SHP77 (cell line): Measurements from ENCODE around the gene RASAL3.
"Not testable (repeated sequence)": the region's sequence is repeated elsewhere in the genome, so short reads cannot be mapped to it uniquely, and the experiment has no call there.

ENCODE experiments used
- DNase-seq, 2 experiments: peaks; one replicate each; lab custom pipeline; 2025; lab: John Stamatoyannopoulos, UW

The RASAL3 gene

DNA sequence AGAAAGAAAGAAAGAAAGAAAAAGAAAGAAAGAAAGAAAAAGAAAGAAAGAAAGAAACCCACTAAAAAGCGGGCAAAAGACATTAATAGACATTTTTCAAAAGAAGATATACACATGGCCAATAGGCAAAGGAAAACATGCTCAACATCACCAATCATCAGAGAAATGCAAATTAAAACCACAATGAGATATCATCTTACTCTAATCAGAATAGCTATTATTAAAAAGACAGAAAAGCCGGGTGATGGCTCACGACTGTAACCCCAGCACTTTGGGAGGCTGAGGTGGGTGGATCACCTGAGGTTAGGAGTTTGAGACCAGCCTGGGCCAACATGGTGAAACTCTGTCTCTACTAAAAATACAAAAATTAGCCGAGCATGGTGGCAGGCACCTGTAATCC is 9.5 kb upstream of the RASAL3 start:
- not testable (repeated sequence) for DNase-seq

DNA sequence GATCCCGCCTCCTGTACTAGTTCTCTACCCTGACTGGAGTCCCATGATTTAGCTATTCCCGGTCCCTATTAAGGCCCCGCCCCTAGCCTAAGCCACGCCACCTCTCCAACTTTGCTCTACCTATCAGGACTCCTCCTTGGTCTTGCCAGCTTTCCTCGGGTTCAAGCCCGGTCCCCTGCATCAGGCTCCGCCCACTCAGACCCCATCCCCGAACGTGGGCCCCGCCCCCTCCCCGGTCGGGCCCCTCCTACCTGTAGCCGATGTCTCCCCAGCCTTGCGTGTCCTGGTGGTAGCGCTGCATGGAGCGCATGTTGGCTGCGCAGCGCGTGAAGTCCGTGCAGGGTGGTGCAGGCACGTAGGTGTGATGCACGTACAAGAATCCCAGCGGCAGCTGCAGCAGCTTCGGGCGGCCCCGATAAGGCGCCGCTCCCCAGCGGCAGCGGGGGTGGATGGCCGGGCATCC is 7.3 kb upstream of the RASAL3 start:
- no peak for DNase-seq

DNA sequence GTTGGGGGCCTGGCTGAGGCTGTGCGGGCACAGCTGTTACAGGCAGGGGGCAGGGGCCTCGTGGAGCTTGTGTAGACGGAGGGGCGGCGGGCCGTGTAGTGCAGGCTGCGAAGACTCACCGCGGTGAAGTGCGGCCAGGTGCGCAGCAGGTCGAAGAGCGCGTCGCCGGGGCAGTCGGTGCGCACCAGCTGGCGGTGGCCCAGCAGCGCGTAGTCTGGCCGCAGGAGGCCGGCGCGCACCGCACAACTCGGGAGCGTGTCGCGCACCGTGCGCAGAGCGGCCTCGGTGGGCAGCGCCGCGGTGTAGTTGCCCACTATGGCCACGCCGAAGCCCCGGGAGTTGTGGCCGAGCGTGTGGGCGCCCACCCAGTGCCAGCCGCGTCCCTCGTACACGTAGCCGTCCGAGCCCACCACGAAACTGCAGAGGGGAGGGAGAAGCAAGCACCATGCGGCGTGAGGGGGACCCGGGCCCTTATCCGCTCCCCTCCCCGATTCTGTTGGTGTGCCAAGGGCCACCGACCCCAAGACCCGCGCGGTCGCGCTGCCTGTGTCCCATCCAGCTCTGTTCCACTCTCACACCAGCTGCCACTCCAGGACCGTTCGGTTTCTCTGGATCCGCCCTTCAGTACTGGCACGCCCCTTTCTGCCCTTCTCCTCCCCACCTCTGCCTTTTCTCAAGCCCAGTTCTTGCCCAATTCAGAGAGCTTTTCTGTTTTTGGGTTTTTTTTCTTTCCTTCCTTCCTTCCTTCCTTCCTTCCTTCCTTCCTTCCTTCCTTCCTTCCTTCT is 5.4 kb upstream of the RASAL3 start:
- DNase-seq = no peak

DNA sequence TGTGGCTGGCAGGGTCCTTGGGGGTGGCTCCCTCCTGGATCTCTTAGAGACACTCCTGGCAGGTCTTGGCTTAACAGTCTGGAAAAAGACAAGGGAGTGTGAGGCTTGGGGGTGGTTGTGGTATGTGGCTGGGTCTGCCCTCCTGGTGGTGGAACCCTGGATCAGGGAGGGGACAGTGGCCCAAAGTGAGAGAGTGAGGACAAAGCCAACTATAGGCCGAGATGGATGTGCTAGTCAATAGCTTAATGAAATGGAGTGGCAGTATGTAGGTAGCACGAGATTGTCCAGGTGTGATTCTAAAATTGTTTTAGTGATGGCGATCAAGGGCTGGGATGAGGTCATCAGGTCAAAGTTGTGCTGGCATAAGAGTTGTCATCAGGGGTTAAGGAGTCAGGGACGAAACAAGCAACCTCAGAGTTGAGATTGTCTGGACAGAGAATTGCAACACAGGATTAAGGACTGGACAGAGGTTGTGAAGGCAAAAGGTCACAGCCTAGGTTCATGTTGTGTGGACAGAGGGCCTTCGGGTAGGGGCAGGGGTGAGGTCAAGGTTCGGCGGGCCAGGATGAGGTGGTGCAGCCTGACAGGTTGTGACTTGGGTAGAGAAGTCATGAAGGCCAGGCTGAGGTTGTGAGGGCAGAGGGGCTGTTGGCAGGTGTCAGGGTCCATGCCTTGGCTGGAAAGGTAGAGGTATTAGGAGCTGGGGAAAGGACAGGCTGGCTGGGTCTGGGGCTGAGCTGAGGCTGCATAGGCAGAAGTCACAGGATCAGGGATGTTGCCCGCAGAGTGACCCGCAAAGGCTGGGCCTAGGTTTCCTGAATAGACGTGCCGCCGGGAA is 4.5 kb upstream of the RASAL3 start:
- no peak for DNase-seq

DNA sequence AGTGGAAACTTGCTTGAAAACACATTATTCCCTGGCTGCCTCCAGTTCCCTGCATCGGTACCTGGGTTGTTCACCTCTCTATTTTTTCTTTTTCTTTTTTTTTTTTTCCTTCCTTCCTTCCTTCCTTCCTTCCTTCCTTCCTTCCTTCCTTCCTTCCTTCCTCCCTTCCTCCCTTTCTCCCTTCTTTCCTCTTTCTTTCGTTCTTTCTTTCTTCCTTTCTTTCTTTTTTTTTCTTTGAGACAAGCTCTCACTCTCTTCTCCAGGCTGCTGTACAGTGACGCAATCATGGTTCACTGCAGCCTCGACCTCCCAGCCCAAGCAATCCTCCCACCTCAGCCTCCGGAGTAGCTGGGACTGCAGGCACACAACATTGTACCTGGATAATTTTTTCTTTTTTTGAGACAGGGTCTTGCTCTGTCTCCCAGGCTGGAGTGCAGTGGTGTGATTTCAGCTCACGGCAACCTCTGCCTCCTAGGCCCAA is 3.4 kb upstream of the RASAL3 start:
- no peak for DNase-seq

DNA sequence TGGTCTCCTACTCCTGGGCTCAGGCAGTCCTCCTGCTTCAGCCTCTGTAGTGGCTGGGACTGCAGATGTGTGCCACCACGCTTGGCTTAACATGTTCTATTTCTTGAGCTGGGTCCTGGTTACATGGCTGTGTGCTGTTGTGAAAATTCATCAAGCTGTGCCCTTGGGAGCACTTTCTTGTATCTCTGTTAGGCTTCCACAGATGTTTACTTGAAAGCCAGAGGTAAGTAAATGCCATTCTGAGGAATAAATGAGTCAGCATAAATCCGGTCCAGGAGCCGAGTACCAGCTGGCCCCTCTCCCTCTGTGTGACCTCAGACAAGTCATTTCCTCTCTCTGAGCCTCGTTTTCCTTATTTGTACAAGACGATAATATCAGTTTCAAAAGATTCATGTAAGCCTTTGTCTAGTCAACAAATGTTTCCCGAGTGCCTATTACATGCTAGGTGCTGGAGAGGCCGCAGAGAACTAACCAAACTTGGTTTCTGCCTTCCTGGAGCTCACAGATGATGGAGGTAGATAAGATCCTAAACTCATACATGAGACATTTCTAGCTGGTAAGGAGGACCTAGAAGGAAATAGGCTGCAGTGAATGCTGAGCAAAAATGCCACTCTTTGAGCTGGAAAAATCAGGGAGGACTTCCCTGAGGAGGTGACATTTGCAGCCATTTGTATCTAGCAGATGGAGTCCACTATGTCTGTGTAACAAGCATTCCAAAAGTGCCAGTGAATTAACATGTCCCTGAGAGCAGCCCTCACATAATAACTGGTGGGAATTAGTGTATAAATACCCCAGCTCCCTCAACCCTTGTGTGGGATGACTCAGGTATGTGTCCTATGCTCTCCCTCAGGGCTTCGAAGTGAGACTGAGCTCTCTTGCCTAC is 2.7 kb upstream of the RASAL3 start:
- peak in 1 of 2 experiments; percentile 10 for DNase-seq

DNA sequence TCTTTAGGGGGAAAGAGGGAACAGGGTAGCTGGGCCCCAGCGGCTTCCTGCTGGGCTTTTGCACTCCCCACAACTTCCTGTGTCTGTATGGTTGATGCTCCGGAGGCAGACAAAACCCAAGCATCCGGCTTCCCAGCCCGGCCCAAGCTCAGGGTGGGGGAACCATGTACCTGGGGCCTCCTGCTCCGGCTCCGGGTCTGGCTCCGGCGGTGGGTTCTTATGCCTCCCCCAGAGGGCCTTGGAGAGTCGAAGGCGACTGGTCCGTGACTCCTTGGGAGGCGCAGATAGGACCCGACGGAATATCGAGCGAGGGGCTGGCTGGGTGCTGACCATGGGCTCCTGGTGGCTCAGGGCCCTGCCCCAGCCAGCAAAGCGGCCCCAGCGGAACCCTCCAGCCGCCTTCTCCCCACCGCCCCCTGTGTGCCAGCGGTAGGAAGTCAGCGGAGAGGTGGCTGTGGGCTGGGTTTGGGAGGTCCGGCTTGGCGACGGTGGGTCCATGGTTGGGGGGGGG is 428 bp downstream of the RASAL3 start:
- DNase-seq = no peak

DNA sequence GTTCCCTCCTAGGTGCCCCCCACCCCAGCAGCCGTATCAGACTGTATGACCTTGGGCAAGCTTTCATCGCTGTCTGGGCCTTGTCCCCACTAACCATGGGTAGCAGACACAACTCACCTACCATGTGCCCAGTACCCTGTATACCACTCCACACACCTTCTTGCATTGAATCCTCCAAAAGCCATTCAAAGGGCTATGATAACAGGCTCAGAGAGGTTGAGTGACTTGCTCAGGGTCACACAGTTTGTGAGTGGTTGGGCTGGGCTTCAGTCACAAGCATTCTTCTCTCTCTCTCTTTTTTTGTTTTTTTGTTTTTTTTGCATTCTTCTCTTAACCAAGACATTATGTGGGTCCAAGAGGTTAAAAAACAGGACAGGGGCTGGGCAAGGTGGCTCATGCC is 2.6 kb downstream of the RASAL3 start:
- no peak for DNase-seq

DNA sequence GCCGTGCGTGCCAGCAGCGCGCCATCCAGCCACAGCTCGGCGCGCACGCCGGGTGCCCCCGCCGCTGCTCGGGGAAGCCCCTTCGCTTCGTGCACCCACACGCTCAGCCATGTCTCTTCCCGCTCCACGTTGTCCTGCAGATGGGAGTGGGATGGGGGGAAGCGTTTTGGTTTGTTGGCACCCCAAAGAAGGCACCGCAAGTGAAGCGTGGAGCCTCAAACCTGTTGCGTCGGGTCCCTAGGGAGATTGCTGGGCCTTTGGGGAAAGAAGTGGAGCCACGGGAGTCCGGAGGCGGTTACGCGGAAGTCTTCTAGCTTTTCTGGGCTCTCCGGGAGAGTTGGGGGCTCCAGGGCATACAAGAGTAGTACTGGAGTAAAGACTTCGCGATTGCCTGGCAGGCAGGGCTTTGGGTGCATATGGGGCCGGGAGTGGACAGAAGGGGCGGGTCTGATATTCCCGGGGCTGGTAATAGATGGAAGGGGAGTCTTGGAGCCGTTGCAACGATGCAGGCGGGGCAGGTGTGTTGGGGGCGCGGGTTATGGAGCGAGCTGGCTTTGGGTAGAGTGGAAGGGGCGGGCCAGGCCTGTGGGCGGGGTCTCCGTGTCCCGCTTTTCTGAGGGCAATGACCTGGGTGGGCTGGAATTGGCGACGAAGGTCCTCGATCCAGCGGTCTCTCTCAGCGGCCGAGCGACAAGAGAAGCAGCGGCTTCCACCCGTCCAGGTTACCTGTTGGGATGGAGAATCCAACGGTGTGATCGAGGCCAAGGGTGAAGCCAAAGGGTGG is 6.5 kb downstream of the RASAL3 start:
- no peak for DNase-seq

DNA sequence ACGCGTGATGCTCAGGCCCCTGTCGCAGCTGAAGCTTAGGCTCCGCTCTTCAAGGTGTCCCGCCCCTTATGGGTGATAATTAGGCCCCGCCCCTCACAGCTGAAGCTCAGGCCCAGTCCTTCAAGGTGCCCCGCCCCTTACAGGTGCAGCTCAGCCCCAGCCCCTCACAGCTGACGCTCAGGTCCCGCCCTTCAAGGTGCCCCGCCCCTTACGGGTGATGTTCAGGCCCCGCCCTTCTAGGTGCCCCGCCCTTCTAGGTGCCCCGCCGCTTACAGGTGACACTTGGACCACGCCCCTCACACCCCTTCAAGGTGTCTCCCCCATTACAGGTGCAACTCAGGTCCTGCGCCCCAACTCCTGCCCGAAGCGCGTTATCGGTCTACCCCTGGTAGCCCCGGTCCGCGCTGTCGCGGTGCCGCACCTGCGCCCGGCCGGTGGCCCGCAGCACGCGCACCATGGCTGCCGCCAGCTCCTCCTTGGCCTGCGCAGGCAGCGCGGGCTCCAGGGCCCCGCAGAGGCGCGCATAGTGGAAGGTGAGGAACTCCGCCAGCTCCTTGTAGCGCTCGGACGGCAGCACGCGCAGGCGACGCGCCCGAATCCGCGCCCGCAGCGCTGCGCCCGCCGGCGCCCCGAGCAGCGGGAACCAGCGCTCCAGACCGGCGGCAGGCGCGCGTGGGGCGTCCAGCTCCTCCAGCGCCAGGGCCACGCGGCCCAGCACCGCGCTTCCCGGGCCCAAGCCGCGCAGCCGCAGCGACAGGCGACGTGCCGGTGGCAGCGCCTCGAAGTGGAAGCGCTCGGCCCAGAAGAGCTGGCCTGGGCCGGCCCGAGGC is 7.3 kb downstream of the RASAL3 start:
- no peak for DNase-seq

DNA sequence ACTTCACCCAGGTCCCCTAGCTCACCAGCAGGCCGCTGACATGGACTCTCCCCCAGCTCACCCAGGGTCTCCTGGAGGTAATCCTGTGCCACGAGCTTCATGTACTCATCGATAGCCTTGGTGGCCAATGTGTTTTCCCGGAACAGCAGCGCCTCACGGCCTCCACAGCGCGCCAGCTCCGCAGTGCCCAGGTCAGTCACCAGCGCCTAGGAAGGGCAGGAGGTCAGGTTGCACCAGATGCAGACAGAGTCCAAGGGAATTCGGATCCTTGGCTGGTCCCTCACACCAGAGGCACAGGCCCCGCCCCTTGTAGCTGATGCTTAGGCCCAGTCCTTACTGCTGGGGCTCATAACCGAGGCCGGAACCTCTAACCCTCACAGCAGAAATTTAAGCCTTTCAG is 7.9 kb downstream of the RASAL3 start:
- DNase-seq = no peak

DNA sequence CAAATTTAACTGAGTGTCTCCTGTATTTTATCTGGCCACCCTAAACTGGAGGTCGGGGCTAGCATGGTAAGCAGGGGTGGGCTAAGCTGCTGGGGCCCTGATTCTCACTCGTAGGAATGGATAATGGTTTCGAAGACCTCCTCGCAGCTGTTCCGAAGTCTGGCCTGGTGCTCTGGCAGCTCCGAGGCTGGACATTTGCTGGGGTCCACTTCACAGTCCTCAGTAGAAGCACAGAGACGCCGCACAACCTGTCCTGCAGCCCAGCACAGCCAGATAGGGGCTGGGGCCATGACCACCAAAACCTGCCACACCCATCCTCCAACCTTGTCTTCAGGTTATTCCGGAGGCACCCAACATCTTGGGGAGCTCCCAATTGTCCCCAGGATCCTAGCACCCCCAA is 8.3 kb downstream of the RASAL3 start:
- DNase-seq = no peak

DNA sequence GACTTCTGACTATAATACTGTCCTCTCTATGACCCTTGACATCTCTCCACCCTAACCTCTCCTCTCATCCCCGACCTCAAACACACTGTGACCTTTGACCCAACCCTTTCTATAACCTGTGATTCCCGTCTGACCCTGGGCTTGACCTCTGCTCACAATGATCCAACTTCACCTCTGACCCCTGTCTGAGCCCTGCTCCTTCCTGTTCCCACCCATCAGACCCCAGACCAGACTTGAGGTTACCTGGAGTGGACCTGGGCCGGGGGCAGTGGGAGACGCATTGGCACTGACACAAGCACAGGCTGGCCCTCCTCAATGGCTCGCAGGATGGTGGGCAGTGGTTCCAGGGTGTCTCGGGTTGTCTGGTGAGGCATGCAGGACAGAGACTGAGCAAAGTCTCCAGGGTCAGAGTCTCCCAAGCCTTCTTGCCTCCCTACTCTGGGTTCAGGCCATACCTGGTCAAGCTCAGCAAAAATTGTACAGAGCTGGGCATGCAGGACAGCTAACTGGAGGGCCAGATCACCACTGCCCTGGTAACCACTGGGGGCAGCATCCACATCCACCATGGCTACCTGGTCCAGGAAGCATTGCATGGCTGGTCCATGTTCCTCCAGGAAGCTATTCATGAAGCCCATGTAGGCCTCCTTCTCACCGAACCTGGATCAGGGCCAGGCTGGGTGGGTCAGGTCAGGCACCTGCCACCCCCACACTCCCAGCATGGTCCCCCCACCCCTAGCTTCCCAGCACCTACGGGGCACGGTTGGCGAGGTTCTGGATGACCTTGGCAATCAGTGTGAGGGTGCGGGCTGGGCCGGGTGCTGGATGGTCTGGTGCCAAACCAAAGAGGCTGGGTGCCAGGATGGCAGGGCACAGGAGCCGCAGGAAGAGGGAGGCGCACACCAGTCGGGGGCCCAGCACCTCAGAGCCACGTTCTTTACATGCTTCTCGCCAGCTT is 10.2 kb downstream of the RASAL3 start:
- no peak for DNase-seq

DNA sequence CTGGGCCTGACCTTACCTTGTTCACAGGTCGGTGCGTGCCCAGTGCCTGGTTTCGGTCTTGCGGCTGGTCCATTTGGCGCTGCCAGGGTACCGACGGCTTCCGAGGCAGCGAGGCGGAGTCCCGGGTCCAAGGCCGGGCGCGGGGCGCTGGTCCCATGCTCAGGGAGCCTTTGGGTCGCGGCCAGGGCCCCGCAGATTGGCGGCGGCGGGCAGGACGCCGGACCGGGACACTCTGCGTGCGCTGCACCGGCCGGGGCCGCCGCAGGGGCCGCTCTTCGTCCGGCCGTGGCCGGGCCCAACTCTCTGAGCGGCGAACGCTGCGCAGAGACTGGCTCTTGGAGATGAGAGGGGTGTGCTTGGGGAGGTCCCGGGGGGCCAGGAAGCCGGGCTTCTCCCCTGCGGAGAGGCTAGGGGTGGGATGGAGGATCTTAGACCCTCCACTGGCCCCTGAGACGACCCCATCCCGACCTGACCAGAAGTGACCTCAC is 11.2 kb downstream of the RASAL3 start:
- DNase-seq = no peak

DNA sequence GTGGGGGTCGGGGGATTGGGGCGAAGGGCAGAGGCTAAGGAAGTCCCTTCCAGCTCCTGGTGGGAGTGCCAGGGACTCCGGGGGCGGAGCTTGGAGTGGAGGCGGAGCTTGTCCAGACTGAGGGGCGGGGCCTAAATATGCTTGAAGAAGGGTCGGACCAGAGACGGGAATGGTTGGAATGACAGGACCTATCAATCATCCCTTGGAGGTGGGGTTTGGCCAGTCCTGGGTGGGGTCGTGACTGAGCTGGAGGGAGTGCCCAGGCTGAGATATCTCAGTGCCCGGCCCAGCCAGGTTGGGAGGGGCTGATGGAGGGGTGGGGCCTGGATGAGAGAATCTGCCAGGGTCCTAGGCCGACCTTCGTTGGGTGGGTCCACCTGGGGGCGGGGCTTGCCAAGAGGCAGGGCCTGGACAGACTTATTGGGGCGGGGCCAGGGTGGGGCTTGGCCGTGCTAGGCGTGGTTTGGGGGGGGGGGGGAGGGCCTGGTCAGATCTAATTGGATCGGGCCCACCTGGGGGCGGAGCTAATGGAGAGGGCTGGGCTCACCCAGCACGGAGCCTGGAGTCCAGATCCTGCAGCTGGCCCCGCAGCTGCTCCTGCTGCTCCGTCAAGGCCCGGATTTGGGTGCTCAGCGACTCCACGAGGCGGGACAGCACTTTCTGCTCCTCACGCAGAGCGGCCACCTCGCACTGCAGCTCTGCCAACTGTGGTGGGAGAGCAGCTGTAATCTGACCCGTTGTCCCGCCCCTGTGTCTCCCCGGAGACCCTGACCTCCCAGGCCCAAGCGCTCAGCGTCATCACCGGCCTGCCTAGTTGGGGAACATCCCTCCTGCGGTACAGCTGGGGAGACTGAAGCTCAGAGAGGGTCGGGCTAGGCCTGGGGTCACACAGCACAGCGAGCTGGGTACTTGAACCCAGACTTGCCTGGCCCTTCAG is 12.0 kb downstream of the RASAL3 start:
- peak; percentile 65 to 67 for DNase-seq

DNA sequence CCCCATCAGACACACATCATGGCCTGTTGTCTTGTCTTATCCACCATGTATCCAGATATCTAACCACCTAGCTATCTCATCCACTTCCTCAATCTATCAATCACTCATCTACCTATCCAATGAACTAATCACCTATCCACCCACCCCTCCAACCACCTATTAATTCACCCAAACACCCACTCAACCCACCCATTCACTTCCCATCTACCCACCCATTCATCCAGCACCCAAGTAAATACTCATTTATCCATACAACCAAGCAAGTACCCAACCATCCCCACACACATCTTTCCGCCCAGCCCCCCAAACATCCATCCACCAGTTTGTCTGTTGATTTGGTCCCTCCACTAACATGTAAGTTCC is 13.8 kb downstream of the RASAL3 start:
- DNase-seq = no peak

DNA sequence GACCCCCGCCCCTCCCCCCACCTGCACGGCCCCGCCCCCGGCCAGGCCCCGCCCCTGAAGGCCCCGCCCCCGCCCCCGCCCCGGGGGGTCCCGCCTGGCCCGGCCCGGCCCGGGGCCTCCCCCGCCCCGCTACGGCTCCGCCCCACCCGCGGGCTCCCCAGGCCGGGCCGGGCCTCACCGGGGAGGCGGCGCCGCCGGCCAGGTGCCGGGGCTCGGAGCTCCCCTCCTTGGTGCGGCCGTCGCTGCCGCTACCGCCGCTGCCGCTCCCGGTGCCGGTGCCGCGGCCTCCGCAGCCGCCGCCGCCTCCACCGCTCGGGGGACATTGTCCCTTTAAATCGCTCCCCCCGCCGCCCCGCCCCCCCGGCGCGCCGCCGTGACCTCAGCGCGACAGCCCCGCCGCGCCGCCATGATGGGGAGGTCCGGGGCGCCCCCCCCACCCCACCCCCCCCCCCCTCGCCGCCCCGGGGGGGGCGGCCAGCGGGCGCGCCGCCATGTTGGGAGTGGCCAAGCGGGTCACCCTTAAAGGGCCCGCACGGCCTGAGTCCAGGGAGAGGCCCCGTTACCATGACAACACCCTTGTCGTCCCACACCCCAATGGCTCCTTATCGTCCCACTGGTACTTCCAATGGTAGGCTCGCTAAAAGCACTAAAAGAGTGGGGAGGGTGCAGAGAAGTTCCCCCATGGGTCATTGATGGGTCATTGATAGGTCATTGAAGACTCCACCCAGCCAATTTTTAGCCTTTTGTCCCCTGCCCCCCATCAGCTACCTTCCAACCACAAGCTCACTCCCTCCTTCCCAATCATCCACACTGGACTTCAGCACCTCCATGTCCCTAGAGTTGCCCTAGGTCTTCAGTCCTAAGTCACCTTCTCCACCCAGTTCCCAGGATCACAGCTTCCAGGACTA is 14.5 kb downstream of the RASAL3 start, which contains the start of gene WIZ:
Gene WIZ, minus strand, starts transcription at position 337 of the 908 bp plus-strand sequence. CDS start 1,649 bp downstream, outside the sequence.
- DNase-seq = peak; percentile 36 to 73
